HG03097 (cell line): ENCODE measurements around the gene SLC28A1.
"Not testable (repeated sequence)": the region's sequence is repeated elsewhere in the genome, so short reads cannot be mapped to it uniquely, and the experiment has no call there.

ENCODE experiments used
- ATAC-seq: cut with Tn5 transposase; IDR thresholded peaks from one replicate; pipeline ENCODE4 v1.9.1; 2021; ENCODE audit not compliant: unreplicated experiment, low FRiP score

SLC28A1 gene

GRCh38 chr15:84883916-84884781 is at the start of gene SLC28A1:
Gene SLC28A1, plus strand, starts transcription at chr15:84884662. Its CDS starts 3,099 bp downstream, at chr15:84887761.
- ATAC-seq, result no peak

- no peak for ATAC-seq
Observed at GRCh38 chr15:84834969-84835368, 49.5 kb upstream of the SLC28A1 start.

- ATAC-seq, result no peak
Observed at GRCh38 chr15:84835661-84836337, 48.7 kb upstream of the SLC28A1 start.

GRCh38 chr15:84836844-84837243 is 47.6 kb upstream of the SLC28A1 start:
- no peak for ATAC-seq

GRCh38 chr15:84839714-84840113 is 44.7 kb upstream of the SLC28A1 start:
- no peak for ATAC-seq

GRCh38 chr15:84840255-84840654 is 44.2 kb upstream of the SLC28A1 start:
- ATAC-seq, result no peak

GRCh38 chr15:84840741-84841429 is 43.6 kb upstream of the SLC28A1 start:
- no peak for ATAC-seq

- no peak for ATAC-seq
Observed at GRCh38 chr15:84842781-84843180, 41.7 kb upstream of the SLC28A1 start.

GRCh38 chr15:84844964-84845363 is 39.5 kb upstream of the SLC28A1 start:
- no peak for ATAC-seq

- not testable (repeated sequence) for ATAC-seq
Observed at GRCh38 chr15:84845631-84846030, 38.8 kb upstream of the SLC28A1 start.

- ATAC-seq, result no peak
Observed at GRCh38 chr15:84846269-84846668, 38.2 kb upstream of the SLC28A1 start.

GRCh38 chr15:84847382-84847781 is 37.1 kb upstream of the SLC28A1 start:
- ATAC-seq, result no peak

- ATAC-seq, result no peak
Observed at GRCh38 chr15:84852212-84852611, 32.2 kb upstream of the SLC28A1 start.

- ATAC-seq, result no peak
Observed at GRCh38 chr15:84855136-84855535, 29.3 kb upstream of the SLC28A1 start.

GRCh38 chr15:84855765-84856164 is 28.7 kb upstream of the SLC28A1 start:
- ATAC-seq, result no peak

GRCh38 chr15:84856731-84857417 is 27.6 kb upstream of the SLC28A1 start:
- ATAC-seq, result no peak

- ATAC-seq, result no peak
Observed at GRCh38 chr15:84857418-84858004, 27.0 kb upstream of the SLC28A1 start.

- ATAC-seq, result no peak
Observed at GRCh38 chr15:84858231-84858630, 26.2 kb upstream of the SLC28A1 start.

GRCh38 chr15:84859144-84859543 is 25.3 kb upstream of the SLC28A1 start:
- ATAC-seq, result no peak

GRCh38 chr15:84859651-84860050 is 24.8 kb upstream of the SLC28A1 start:
- no peak for ATAC-seq
